Ishikawa (cell line): ENCODE measurements around the gene KSR2.

Experiments used
- CEBPB ChIP-seq: IDR thresholded peaks from 2 replicates; pipeline ENCODE4 v1.6.1; 2012
- CREB1 ChIP-seq: IDR thresholded peaks from 2 replicates; pipeline ENCODE4 v1.6.1; 2012; ENCODE audit warnings: low read depth
- EGR1 ChIP-seq: IDR thresholded peaks from 2 replicates; pipeline ENCODE4 v1.6.1; 2012
- EP300 ChIP-seq: IDR thresholded peaks from 2 replicates; pipeline ENCODE4 v1.6.1; 2012; ENCODE audit warnings: borderline replicate concordance
- MAX ChIP-seq: IDR thresholded peaks from 2 replicates; pipeline ENCODE4 v1.6.1; 2012
- RAD21 ChIP-seq: IDR thresholded peaks from 2 replicates; pipeline ENCODE4 v1.6.1; 2012; ENCODE audit warnings: low read depth
- TAF1 ChIP-seq: IDR thresholded peaks from 2 replicates; pipeline ENCODE4 v1.6.1; 2012; ENCODE audit warnings: low read depth, mild to moderate bottlenecking
- TCF12 ChIP-seq: IDR thresholded peaks from 2 replicates; pipeline ENCODE4 v1.6.1; 2012; ENCODE audit warnings: low read depth
- TEAD4 ChIP-seq: IDR thresholded peaks from 2 replicates; pipeline ENCODE4 v1.6.1; 2012
- YY1 ChIP-seq: IDR thresholded peaks from 2 replicates; pipeline ENCODE4 v1.6.1; 2012; ENCODE audit warnings: low read depth

DNA sequence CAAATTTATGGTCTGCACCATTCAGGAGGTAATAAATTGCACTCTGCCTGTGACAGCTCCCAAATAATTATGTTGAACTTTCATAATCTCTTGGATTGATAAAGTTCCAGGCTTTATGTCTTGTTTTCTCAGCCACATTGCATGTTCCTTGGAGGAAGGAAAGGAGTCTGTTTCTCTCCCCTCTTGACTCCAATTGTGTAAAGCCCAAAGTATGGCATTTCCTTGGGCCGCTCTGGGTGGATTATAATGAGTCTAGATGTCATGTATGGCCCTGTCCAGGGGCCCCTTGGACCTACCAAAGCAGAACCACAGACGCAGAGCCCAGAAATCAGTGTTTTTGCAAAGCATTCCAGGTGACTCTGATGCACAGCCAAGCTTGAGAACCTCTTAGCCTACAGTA is 160.8 kb downstream of the KSR2 start:
- TF ChIP-seq MAX (no peak), TAF1 (no peak), EP300 (no peak), YY1 (no peak), CEBPB (no peak), EGR1 (no peak), CREB1 (no peak), TCF12 (no peak), TEAD4 (no peak), RAD21 (no peak)
